Mucosa of descending colon (tissue), 3 donors: ENCODE data around the gene DLG2. TPM values are rescaled to one million over a fixed set of nuclear protein-coding genes. Genes with fewer than 3 reads are reported as not detected.

ENCODE experiments used
- ATAC-seq: fragments of 200-7000 bp; cut with Tn5 transposase; one replicate; pipeline ENCODE4 v1.9.1; 2020; ENCODE audit warnings: mild to moderate bottlenecking, moderate library complexity
- DNase-seq, 3 donors: peaks; one replicate each; pipeline ENCODE4 v3.0.0-alpha.2; 2020
- H3K36me3 ChIP-seq: fragments of 200-600 bp; one replicate; pipeline ENCODE4 v1.8.0; 2021; ENCODE audit warnings: low read depth, mild to moderate bottlenecking
- H3K4me1 ChIP-seq: fragments of 200-600 bp; one replicate; pipeline ENCODE4 v1.8.0; 2021; ENCODE audit warnings: low read depth, mild to moderate bottlenecking
- H3K4me3 ChIP-seq: fragments of 200-600 bp; one replicate; pipeline ENCODE4 v1.8.0; 2021; ENCODE audit warnings: mild to moderate bottlenecking
- H3K9me3 ChIP-seq: fragments of 200-600 bp; one replicate; pipeline ENCODE4 v1.8.0; 2021; ENCODE audit warnings: mild to moderate bottlenecking
- CTCF ChIP-seq: fragments of 200-600 bp; IDR thresholded peaks from one replicate; pipeline ENCODE4 v1.8.0; 2022; ENCODE audit warnings: antibody characterized with exemption, mild to moderate bottlenecking
- intact Hi-C, 2 donors: fragments of 100-400 bp; cut with DNase I in 1 of 2; cut with micrococcal nuclease in 1 of 2; formaldehyde crosslinking; loops; one replicate each; pipeline versions ENCODE4 v1.11.0 to v1.11.1; 2022; cut with DNase I, micrococcal nuclease
- total RNA-seq, 3 donors: library from RNA; stranded (reverse); fragmentation: NEBNext Ultra II Directional in 2 of 3; extraction: Animal tissue kit (Norgen Biotek cat#: 25700) in 2 of 3; gene quantifications; one replicate each; pipeline versions ENCODE4 v1.2.1 to v1.2.4, GENCODE V29; 2021 to 2023
- donor health status: DM: no; HTN: no; CAD: no; lungs with moderate emphysema.
- donor health status: DM: no; HTN: no; CAD: no.
- donor health status: DM: no; HTN: yes; CAD: no.

DLG2 gene
- total RNA-seq, 3 donors from 2014 or later: 2.1 to 11.1 (median 2.4) TPM

GRCh38 chr11:85099522-85099921 is 527.6 kb downstream of the DLG2 start:
- TF ChIP-seq CTCF: no peak
- Histone ChIP-seq H3K9me3 (no peaks in the 10 kb centered on the region), H3K4me3 (no peak overlapping the region), H3K4me1 (no peaks in the 10 kb centered on the region), H3K36me3 (no peaks in the 10 kb centered on the region)
- DNase-seq: no peak
- ATAC-seq: no peak
- intact Hi-C loops: no loop called here

- ATAC-seq (no peak), DNase-seq (no peak)
- Histone ChIP-seq H3K4me1 (no peaks in the 10 kb centered on the region), H3K4me3 (no peak overlapping the region), H3K36me3 (no peaks in the 10 kb centered on the region), H3K9me3 (no peaks in the 10 kb centered on the region)
- TF ChIP-seq CTCF: no peak
- intact Hi-C loops: no loop called here
Observed at GRCh38 chr11:85098996-85099395, 528.1 kb downstream of the DLG2 start.

- DNase-seq: no peak
- Histone ChIP-seq H3K4me3 (no peak overlapping the region), H3K4me1 (no peaks in the 10 kb centered on the region), H3K9me3 (no peaks in the 10 kb centered on the region), H3K36me3 (no peaks in the 10 kb centered on the region)
- intact Hi-C loops: no loop called here
- no peak for TF ChIP-seq CTCF
- ATAC-seq: no peak
Observed at GRCh38 chr11:85096939-85097338, 530.2 kb downstream of the DLG2 start.

- ATAC-seq: peak; percentile 52
- H3K9me3 ChIP-seq: no peaks in the 10 kb centered on the region
- no peaks in the 10 kb centered on the region for H3K4me1 ChIP-seq
- H3K4me3 ChIP-seq: no peak overlapping the region
- TF ChIP-seq CTCF: no peak
- intact Hi-C loops: no loop called here
- DNase-seq: no peak
- H3K36me3 ChIP-seq: no peaks in the 10 kb centered on the region
Observed at GRCh38 chr11:85095239-85095638, 531.9 kb downstream of the DLG2 start.

- no peaks in the 10 kb centered on the region for H3K36me3 ChIP-seq
- H3K4me1 ChIP-seq: no peaks in the 10 kb centered on the region
- no peak for ATAC-seq
- H3K9me3 ChIP-seq: no peaks in the 10 kb centered on the region
- intact Hi-C loops: no loop called here
- TF ChIP-seq CTCF: no peak
- H3K4me3 ChIP-seq: no peak overlapping the region
- DNase-seq: no peak
Observed at GRCh38 chr11:85094795-85095194, 532.3 kb downstream of the DLG2 start.

GRCh38 chr11:85089654-85090053 is 537.5 kb downstream of the DLG2 start:
- no peaks in the 10 kb centered on the region for H3K4me1 ChIP-seq
- intact Hi-C loops: no loop called here
- peaks cover 2% of the 10 kb centered on the region for H3K9me3 ChIP-seq
- DNase-seq (no peak), ATAC-seq (no peak)
- no peak for TF ChIP-seq CTCF
- H3K4me3 ChIP-seq: no peak overlapping the region
- H3K36me3 ChIP-seq: no peaks in the 10 kb centered on the region
